MM.1S (cell line): ENCODE data around the gene CLPTM1.

Experiments used
- EZH2 ChIP-seq: fragments of 300-600 bp; sonication (generic); optimal IDR thresholded peaks from 2 replicates; pipeline ENCODE3; 2017; ENCODE audit warnings: low read depth, mild to moderate bottlenecking, antibody characterized with exemption, low read length, mixed read lengths
- TF ChIP-seq, protein P1 (sequence below): fragments of 300-600 bp; sonication (generic); IDR thresholded peaks from 2 replicates; pipeline ENCODE4 v1.5.1; 2016; ENCODE audit warnings: antibody characterized with exemption, low read length, mixed read lengths

DNA sequence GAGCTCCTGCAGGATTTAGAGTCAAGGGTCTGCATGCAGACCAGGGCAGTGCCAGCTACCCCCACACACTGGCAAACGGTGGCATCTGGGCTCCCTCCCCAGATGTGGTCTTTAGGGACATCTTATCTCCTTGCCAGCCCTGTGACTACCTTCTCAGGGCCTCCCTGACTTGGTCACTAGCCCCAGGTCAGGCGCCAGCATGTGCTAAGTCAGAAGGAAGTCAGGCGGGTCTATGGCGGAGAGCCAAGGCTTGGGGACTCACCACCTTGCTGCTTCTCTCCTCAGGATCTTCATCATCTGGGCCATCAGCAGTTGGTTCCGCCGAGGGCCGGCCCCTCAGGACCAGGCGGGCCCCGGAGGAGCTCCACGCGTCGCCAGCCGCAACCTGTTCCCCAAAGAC lies 17.6 kb downstream of the CLPTM1 start:
- TF ChIP-seq, protein P1, sequence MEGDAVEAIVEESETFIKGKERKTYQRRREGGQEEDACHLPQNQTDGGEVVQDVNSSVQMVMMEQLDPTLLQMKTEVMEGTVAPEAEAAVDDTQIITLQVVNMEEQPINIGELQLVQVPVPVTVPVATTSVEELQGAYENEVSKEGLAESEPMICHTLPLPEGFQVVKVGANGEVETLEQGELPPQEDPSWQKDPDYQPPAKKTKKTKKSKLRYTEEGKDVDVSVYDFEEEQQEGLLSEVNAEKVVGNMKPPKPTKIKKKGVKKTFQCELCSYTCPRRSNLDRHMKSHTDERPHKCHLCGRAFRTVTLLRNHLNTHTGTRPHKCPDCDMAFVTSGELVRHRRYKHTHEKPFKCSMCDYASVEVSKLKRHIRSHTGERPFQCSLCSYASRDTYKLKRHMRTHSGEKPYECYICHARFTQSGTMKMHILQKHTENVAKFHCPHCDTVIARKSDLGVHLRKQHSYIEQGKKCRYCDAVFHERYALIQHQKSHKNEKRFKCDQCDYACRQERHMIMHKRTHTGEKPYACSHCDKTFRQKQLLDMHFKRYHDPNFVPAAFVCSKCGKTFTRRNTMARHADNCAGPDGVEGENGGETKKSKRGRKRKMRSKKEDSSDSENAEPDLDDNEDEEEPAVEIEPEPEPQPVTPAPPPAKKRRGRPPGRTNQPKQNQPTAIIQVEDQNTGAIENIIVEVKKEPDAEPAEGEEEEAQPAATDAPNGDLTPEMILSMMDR: no peak
- TF ChIP-seq EZH2: no peak
